Measurements from ENCODE around the gene TBRG1.

TBRG1 gene

DNA sequence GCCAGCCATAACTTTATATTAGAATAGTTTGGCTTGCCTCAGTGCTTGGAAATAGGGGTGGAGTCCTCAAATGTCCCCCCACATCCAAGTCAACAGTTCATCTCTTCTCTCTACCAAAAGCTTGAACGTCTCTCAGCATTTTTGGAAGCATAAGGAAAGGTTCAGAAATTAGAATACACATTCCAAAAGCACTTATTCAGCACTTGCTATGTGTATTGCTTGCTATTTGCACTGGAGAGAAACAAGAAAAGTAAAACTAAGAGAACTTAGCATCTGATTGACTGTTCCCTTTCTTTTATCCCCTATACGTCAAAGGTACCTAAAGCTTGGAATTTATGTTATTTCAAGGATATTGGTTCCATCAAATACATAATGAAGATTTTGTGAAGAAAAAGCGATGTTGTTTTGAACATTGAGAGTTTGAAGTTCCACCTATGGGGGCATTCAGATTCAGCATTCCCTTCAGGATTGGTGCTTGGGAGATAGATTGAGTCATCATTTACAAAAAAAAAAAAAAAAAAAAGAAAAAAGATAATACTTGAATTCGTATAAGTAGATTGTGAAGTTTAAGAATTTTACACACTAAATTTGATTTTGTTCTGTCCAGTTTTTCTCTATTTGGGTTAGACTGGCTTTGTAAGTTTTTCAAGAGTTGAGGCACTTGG is 1.3 kb downstream of the TBRG1 start:
- no peak for DNase-seq

GRCh38 chr11:124625504-124626168 is 3.0 kb downstream of the TBRG1 start:
- DNase-seq: no peak

- no peak for DNase-seq
Measured at GRCh38 chr11:124627546-124627945, 4.9 kb downstream of the TBRG1 start.

DNA sequence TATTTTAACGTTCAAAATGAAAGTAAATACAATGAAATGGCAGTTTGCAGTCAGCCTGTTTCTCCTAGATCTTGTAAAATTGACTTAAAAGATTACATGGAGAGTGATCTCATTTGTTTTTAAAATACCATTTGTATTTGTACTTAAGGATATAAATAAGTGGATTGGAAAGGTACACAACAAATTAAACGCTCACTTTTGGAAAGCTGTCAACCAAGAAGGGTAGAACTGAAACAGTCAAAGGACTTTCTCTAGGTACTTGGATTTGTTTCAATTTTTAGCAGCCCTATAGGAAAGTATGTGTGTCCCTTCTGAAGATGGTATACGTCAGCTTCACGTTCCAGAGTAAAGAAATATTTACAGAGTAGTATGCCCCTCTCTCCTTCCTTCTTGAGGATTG is 7.3 kb downstream of the TBRG1 start:
- DNase-seq: no peak

GRCh38 chr11:124633355-124633754 is 10.7 kb downstream of the TBRG1 start:
- DNase-seq: no peak

DNA sequence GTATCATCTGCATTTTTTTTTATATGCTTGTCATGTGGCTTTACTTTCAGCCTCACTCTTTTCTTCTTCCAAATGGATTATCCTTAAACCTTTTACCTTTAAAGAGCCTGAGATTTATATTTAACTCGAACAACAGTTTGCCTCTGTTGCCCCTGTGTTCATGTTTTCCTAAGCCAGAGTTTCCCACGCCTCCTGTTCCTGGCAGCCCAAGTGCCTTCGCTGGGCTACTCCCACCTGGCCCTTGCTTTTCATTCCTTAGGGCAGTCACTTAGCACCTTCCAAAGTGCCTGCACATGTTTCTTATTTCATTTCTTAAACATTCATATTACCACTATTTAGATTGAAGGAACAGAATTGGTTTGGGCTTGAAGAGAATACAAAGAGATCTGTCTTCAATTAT is 13.3 kb downstream of the TBRG1 start:
- DNase-seq: no peak

DNA sequence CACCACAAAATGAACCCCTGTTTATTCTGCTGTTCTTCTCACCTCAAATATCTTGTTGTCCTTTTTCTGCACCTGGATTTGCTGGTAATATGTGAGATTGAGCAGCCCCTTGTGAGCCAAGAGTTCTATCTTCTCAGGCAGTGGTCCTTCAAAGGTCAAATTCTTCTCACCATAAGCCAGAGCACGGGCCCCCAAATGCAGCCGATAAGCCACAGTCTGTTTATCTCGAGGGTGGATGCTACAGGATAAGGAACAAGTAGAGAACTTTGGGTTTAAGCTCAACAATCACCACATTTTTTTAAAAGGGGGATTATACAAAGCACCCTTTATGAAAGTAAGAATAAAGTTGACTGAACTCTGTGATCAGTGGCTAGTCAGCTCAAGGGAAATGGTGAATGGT is 15.8 kb downstream of the TBRG1 start:
- no peak for DNase-seq

DNA sequence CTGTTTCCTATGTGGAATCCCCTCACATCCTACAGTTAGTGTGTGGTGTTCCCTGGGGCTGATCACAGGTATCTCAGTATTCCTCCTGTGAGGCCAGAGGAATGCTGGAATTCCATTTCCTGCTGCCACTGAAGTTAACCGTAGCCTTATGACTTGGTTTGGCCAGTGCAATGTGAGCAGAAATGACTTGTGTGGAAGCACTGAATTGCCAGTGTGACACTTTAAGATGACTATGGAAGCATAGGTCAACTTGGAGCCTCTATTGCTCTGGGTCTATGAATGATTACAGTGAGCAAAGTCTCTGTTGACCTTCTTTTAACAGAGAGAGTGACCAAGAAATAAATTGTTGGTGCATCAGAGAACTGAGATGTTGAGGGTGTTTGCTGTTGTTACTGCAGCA is 16.5 kb downstream of the TBRG1 start:
- no peak for DNase-seq

DNA sequence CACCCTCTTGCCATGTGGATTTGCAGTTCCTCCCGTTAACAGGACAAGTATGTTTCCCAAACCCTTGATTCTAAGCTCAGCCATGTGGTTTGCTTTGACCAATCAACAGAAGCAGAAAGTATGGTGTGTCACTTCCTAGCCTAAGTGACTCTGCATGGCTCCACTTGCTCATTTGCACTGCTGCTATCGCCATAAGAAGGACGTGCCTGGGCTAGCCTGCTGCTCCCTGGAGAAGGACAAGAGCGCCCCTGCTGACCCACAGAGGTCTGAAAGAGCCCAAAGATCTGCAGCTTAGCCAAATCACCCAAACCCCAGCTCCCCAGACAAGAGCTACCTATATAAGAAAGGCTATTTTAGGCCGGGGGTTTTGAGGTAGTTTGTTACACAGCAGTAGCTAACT is 18.0 kb downstream of the TBRG1 start:
- DNase-seq: no peak

- DNase-seq: no peak
Measured at GRCh38 chr11:124642628-124643027, 20.0 kb downstream of the TBRG1 start.

- DNase-seq: no peak
Measured at GRCh38 chr11:124643042-124643604, 20.5 kb downstream of the TBRG1 start.

DNA sequence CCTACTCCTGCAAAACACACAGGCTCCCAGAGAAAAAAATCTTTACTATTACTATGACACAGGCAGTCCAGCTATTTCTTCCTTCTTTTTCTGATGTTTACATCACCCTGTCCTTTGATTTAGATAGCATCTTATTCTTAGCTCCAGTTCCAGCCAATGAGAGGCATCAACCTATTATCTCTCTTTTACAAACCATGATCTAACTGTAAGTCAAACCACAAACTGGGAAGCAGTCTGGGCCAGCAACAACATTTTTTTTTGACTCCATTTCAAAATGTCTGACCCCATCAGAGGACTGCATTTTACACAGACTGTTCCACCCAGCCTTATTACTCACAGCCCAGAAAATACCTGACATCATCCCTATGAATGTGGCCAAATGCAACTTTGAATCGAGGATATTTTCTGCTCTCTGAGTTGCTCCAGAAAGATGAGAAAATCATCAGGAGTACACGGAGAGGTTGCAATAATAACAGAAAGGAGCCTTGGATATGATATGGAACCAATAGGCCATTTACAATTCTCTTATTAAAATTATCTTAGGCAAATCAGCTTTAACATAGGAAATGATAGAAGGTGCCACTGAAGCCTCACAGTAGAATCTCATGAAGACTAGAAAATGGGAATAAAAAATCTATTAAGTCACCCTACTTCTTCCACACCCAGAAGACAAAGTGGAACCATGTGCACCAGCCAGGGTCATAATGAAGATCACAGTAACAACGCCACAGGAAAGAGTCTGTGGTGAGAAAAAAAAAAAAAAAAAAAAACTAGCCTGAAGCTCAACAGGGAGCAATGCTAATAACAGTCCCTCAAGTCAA is 21.2 kb downstream of the TBRG1 start:
- no peak for DNase-seq

DNA sequence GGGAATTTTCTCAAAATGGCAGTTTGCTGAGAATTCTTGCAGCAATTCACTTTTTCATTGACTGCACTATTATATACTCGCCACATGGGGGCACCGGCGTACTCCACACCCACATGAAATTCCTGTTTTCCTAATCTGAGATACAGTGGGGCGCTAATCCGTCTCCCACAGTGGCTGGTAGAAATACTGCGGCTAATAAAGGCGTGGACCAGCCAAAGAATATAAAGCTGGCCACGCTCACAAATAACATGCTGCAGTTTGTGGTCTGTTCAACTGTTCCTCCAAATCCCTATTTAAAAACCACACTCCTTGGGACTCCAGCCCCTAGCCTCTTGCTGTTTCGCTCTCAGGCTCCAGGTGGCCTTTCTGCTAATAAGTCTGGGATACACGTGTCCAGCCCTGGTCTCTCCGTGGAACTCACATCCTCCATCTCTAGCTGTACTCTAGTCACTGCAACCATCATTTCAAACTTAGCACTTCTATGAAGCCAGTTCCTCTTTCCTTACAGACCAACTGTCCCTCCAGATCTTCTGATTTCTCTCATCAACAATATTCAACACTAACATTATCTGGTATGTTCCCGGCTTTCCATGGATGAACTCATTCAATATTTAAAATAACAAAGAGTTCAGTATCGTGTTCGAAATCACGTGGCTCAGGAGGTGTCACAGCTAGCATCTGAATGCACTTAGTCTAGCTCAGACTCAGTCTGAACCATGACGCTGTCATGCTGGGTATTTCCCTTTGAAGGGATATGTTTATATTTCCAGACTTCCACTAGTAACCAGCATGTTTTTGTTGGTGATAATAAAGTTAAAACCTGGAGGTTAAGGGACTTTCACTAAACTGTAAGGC is 22.0 kb downstream of the TBRG1 start:
- DNase-seq: no peak

DNA sequence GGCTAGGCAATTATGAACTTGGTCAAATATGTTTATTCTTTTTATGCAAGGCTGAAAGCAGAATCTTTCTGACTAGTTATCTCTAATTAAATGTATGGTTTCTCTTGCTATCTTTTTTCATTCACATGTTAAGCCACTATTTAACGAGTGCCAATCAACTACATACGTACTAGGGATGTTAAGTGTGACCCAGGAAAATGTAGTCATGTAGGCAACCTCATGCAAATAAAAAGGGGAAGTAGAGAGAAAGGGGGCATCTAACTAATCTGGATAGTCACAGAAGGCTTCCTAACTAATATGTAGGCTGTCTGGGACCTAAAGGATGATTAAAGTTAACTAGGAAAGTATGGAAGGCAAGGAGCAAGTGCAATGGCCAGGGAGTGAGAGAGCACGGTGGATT is 23.5 kb downstream of the TBRG1 start:
- DNase-seq: no peak

- DNase-seq: no peak
Measured at GRCh38 chr11:124648610-124649009, 25.9 kb downstream of the TBRG1 start.

- DNase-seq: no peak
Measured at GRCh38 chr11:124656774-124657630, 34.3 kb downstream of the TBRG1 start.

DNA sequence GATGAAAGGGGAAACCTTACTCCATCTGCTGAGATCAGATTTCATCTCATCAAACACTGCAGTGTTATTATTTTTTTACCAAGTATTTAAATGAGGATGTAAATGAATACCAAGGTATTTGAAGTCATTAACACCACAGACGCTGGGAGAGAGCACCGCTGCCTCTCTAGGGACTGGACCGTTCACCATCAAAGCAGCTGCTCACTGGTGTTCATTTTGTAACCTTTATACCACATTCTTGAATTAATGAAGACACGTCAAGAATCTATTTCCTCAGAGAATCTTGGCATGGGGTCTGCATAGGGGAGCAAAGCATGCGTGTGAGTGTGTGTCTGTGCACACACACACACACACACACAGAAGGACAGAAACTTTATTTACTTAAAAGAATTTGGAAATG is 35.2 kb downstream of the TBRG1 start:
- DNase-seq: no peak

DNA sequence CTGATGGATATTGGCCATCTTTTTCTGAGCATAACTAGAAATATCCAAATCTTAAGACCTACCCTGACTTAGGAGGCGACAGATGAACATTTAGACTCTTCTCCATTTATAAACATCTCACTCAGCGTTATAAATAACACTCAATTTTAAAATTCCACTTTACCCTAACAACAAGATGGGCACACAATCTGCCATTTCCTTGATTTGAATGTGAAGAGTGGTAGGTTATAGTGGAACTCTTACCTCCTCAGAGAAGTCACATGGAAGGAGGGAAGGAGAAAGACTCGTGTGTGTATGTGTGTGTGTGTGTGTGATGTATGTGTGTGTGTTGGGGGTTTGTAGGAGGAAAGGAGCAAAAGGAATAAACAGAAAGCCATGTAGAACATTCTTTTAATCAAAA is 35.8 kb downstream of the TBRG1 start:
- no peak for DNase-seq

- DNase-seq: no peak
Measured at GRCh38 chr11:124658986-124659385, 36.3 kb downstream of the TBRG1 start.

DNA sequence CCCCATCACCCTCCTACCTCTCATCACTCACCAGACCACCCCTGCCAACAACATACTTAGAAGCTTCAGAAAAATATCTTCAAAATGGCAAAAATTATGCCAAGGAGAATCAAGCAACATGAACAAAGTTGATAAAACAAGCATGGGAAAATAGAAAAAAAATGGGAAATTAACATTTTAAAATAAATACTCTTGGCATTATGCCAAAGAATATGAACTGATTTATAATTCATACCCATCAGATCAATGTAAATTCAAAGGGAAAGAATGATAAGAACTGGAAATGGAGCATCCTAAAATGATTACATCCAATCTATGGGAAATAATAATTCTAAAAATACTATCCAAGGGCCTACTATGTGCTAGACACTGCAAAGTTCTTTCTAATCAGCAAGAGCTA is 38.9 kb downstream of the TBRG1 start:
- no peak for DNase-seq

GRCh38 chr11:124662106-124662505 is 39.4 kb downstream of the TBRG1 start:
- DNase-seq: no peak

- no peak for DNase-seq
Measured at GRCh38 chr11:124663861-124664260, 41.2 kb downstream of the TBRG1 start.

All from cortex of kidney (tissue), 1 donor.